ENCODE measurements around the gene PRKCZ. TPM values are rescaled to one million over a fixed set of nuclear protein-coding genes. Genes with fewer than 3 reads are reported as not detected.
A peak's percentile ranks its signal among the peaks of the same experiment; 100 is the strongest.

The PRKCZ gene
- total and polyA plus RNA-seq, 5 donors from 2014 or later: 11.0 to 42.7 (median 13.6) TPM

GRCh38 chr1:2173546-2174347, 123.5 kb downstream of the PRKCZ start:
- H3K27me3 Mint-ChIP-seq: no peaks in the 10 kb centered on the region
- ATAC-seq (ENCODE audit: low read depth in 2 of 2): no peak
- DNase-seq: no peak
- peaks cover 19% of the 10 kb centered on the region for H3K36me3 Mint-ChIP-seq
- no peaks in the 10 kb centered on the region for H3K9me3 Mint-ChIP-seq
- Histone ChIP-seq H3K27me3 (ENCODE audit: control insufficient read depth, insufficient read depth, low read length) (no peaks in the 10 kb centered on the region), H3K27ac (ENCODE audit: insufficient read depth, low read length, poor library complexity, severe bottlenecking) (no peak overlapping the region), H3K4me1 (ENCODE audit: control insufficient read depth, insufficient read depth, low read length, poor library complexity, severe bottlenecking) (no peaks in the 10 kb centered on the region), H3K36me3 (ENCODE audit: control insufficient read depth, insufficient read depth, low read length) (no peaks in the 10 kb centered on the region), H3K9me3 (ENCODE audit: control insufficient read depth in 2 of 2, low read length in 2 of 2) (no peaks in the 10 kb centered on the region), H3K4me3 (ENCODE audit: low read depth, low read length) (no peak overlapping the region)
- H3K27ac Mint-ChIP-seq: no peak overlapping the region
- H3K4me3 Mint-ChIP-seq: no peak overlapping the region
- H3K4me1 Mint-ChIP-seq: peaks cover 0 to 4% (median 1%) of the 10 kb centered on the region in 4 donors

GRCh38 chr1:2174348-2175054, 124.3 kb downstream of the PRKCZ start:
- Histone ChIP-seq H3K9me3 (ENCODE audit: control insufficient read depth in 2 of 2, low read length in 2 of 2) (no peaks in the 10 kb centered on the region), H3K4me3 (ENCODE audit: low read depth, low read length) (no peak overlapping the region), H3K4me1 (ENCODE audit: control insufficient read depth, insufficient read depth, low read length, poor library complexity, severe bottlenecking) (no peaks in the 10 kb centered on the region), H3K36me3 (ENCODE audit: control insufficient read depth, insufficient read depth, low read length) (no peaks in the 10 kb centered on the region), H3K27ac (ENCODE audit: insufficient read depth, low read length, poor library complexity, severe bottlenecking) (no peak overlapping the region), H3K27me3 (ENCODE audit: control insufficient read depth, insufficient read depth, low read length) (no peaks in the 10 kb centered on the region)
- H3K36me3 Mint-ChIP-seq: peaks cover 19% of the 10 kb centered on the region
- peak overlapping the region in 3 of 4 donors; percentile 67 to 71 (median 70) for H3K4me3 Mint-ChIP-seq
- H3K27ac Mint-ChIP-seq: peak overlapping the region in 1 of 3 donors; percentile 64
- ATAC-seq (ENCODE audit: low read depth in 2 of 2) (peak in 1 of 2 donors; percentile 42), DNase-seq (peak in 2 of 3 donors; percentile 34 to 45)
- H3K4me1 Mint-ChIP-seq: peaks cover 0 to 4% (median 1%) of the 10 kb centered on the region in 4 donors
- no peaks in the 10 kb centered on the region for H3K9me3 Mint-ChIP-seq
- H3K27me3 Mint-ChIP-seq: no peaks in the 10 kb centered on the region

DNA sequence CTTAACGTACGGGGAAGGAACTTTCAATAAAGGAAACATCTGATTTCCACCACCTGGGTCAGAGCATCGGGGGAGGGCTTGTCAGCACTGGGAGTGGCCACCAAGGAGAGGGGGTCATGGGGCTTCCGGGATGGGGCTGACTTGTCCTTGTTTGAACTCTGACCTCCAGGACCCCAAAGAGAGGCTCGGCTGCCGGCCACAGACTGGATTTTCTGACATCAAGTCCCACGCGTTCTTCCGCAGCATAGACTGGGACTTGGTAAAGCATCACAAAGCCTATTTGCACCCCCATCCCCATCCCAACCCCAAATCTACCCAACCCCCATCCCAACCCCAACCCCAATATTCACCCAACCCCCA, 124.8 kb downstream of the PRKCZ start:
- Mint-ChIP-seq H3K36me3 (peaks cover 19% of the 10 kb centered on the region), H3K9me3 (no peaks in the 10 kb centered on the region), H3K27me3 (no peaks in the 10 kb centered on the region), H3K27ac (peak overlapping the region in 1 of 3 donors; percentile 64), H3K4me1 (peaks cover 0 to 4% (median 1%) of the 10 kb centered on the region in 4 donors), H3K4me3 (peak overlapping the region in 3 of 4 donors; percentile 67 to 71 (median 70))
- Histone ChIP-seq H3K36me3 (ENCODE audit: control insufficient read depth, insufficient read depth, low read length) (no peaks in the 10 kb centered on the region), H3K27ac (ENCODE audit: insufficient read depth, low read length, poor library complexity, severe bottlenecking) (no peak overlapping the region), H3K4me1 (ENCODE audit: control insufficient read depth, insufficient read depth, low read length, poor library complexity, severe bottlenecking) (no peaks in the 10 kb centered on the region), H3K27me3 (ENCODE audit: control insufficient read depth, insufficient read depth, low read length) (no peaks in the 10 kb centered on the region), H3K4me3 (ENCODE audit: low read depth, low read length) (no peak overlapping the region), H3K9me3 (ENCODE audit: control insufficient read depth in 2 of 2, low read length in 2 of 2) (no peaks in the 10 kb centered on the region)
- ATAC-seq (ENCODE audit: low read depth in 2 of 2): no peak
- DNase-seq: no peak

DNA sequence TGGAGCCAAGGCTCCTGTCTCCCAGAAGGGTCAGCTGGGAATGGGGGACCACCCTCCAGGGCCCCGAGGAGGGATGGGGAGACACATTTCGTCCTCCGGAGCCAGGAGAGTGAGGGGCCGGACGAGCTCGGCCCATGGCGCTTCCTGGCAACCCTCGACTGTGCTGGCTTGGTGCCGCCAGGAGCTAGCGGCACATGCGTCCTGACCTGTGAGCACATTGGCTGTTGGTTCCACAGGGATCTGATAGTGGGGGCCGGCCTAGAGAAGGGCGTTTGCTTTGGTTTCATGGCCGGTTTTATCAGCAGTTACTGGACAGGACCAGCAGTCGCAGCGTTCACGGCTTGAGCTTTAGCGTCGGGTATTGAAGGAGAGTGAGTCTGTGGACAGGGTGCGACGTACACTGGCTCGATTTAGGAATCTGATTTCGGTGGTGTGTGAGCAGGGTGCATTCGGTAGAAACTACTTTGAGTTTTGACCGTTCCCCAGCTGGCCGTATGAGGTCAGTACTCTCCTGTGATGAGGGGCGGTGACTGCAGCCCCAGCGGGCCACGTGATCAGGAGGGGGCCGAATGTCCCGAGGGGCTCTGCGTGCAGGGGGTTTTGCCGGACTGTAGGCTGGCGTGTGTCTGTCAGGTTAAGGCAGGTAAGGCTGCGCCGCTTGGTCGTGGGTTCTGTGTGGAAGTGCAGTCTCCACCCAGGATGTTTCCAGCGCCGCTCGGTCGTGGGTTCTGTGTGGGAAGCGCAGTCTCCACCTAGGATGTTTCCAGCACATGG, 125.7 kb downstream of the PRKCZ start:
- Mint-ChIP-seq H3K9me3 (no peaks in the 10 kb centered on the region), H3K4me3 (peak overlapping the region in 1 of 4 donors; percentile 53), H3K36me3 (peaks cover 15% of the 10 kb centered on the region), H3K27me3 (no peaks in the 10 kb centered on the region), H3K27ac (peak overlapping the region in 1 of 3 donors; percentile 52), H3K4me1 (peaks cover 0 to 4% (median 1%) of the 10 kb centered on the region in 4 donors)
- Histone ChIP-seq H3K27me3 (ENCODE audit: control insufficient read depth, insufficient read depth, low read length) (no peaks in the 10 kb centered on the region), H3K36me3 (ENCODE audit: control insufficient read depth, insufficient read depth, low read length) (no peaks in the 10 kb centered on the region), H3K4me1 (ENCODE audit: control insufficient read depth, insufficient read depth, low read length, poor library complexity, severe bottlenecking) (no peaks in the 10 kb centered on the region), H3K9me3 (ENCODE audit: control insufficient read depth in 2 of 2, low read length in 2 of 2) (no peaks in the 10 kb centered on the region), H3K4me3 (ENCODE audit: low read depth, low read length) (no peak overlapping the region), H3K27ac (ENCODE audit: insufficient read depth, low read length, poor library complexity, severe bottlenecking) (no peak overlapping the region)
- no peak for ATAC-seq (ENCODE audit: low read depth in 2 of 2)
- DNase-seq: no peak

DNA sequence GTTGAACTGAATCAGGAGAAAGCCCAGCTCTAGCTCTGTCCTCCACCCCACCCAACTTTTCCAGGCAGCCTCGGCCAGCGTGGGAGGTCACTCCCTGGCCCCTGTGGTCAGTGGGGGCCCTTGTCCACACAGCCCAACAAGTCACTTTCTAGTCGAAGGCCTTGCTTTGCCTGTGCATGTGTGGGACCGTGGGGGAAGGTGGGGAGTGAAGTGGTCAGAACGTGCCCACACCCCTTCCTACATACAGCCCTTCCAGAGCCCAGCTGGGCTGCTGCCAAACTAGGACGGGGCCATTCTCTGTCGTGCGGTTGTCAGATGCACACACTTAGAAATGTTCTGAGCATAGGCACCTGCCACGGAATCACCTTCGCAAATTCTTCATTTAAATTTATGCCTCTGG, 126.4 kb downstream of the PRKCZ start:
- DNase-seq (no peak), ATAC-seq (ENCODE audit: low read depth in 2 of 2) (no peak)
- no peaks in the 10 kb centered on the region for H3K27me3 ChIP-seq (ENCODE audit: control insufficient read depth, insufficient read depth, low read length)
- H3K36me3 ChIP-seq (ENCODE audit: control insufficient read depth, insufficient read depth, low read length): no peaks in the 10 kb centered on the region
- Mint-ChIP-seq H3K4me3 (no peak overlapping the region), H3K9me3 (no peaks in the 10 kb centered on the region), H3K27me3 (no peaks in the 10 kb centered on the region), H3K36me3 (peaks cover 13% of the 10 kb centered on the region), H3K4me1 (peaks cover 0 to 4% (median 1%) of the 10 kb centered on the region in 4 donors), H3K27ac (no peak overlapping the region)
- no peaks in the 10 kb centered on the region for H3K4me1 ChIP-seq (ENCODE audit: control insufficient read depth, insufficient read depth, low read length, poor library complexity, severe bottlenecking)
- no peaks in the 10 kb centered on the region for H3K9me3 ChIP-seq (ENCODE audit: control insufficient read depth in 2 of 2, low read length in 2 of 2)
- H3K4me3 ChIP-seq (ENCODE audit: low read depth, low read length): no peak overlapping the region
- H3K27ac ChIP-seq (ENCODE audit: insufficient read depth, low read length, poor library complexity, severe bottlenecking): no peak overlapping the region

GRCh38 chr1:2177541-2177940, 127.3 kb downstream of the PRKCZ start:
- no peaks in the 10 kb centered on the region for H3K36me3 ChIP-seq (ENCODE audit: control insufficient read depth, insufficient read depth, low read length)
- no peak overlapping the region for H3K27ac ChIP-seq (ENCODE audit: insufficient read depth, low read length, poor library complexity, severe bottlenecking)
- Mint-ChIP-seq H3K27ac (no peak overlapping the region), H3K27me3 (no peaks in the 10 kb centered on the region), H3K9me3 (no peaks in the 10 kb centered on the region), H3K4me3 (no peak overlapping the region), H3K36me3 (peaks cover 10% of the 10 kb centered on the region), H3K4me1 (peaks cover 0 to 4% (median 1%) of the 10 kb centered on the region in 4 donors)
- no peaks in the 10 kb centered on the region for H3K27me3 ChIP-seq (ENCODE audit: control insufficient read depth, insufficient read depth, low read length)
- no peak for DNase-seq
- no peak for ATAC-seq (ENCODE audit: low read depth in 2 of 2)
- no peaks in the 10 kb centered on the region for H3K9me3 ChIP-seq (ENCODE audit: control insufficient read depth in 2 of 2, low read length in 2 of 2)
- no peaks in the 10 kb centered on the region for H3K4me1 ChIP-seq (ENCODE audit: control insufficient read depth, insufficient read depth, low read length, poor library complexity, severe bottlenecking)
- H3K4me3 ChIP-seq (ENCODE audit: low read depth, low read length): no peak overlapping the region

DNA sequence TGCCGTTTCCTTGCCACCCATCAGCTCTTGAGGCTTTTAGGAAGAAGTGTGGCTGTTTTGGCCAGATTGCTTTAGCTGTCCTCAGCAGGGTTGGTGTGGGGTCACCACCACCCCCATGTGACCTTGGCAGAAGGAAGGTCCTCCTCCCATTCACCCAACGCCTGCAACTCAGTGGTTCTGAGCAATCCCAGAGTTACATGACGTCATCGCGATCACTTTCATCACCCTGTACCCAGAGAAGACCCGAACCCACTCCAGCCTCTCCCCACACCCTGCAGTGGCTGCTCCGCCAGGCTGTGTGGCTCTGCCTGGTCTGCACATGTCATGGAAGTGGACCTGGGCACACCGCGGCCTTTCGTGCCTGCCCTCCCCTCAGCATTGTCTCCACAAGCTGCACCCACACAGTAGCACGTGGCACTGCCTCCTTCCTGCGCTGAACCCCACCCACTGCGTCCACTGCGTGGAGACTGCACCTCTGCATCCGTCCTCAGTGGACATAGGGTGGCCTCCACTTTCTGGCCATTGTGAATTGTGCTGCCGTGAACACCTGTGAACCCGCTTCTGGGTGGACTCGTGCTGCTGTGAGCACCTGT, 127.8 kb downstream of the PRKCZ start:
- Mint-ChIP-seq H3K4me3 (no peak overlapping the region), H3K36me3 (peaks cover 10% of the 10 kb centered on the region), H3K4me1 (peaks cover 0 to 4% (median under 1%) of the 10 kb centered on the region in 4 donors), H3K27me3 (no peaks in the 10 kb centered on the region), H3K27ac (no peak overlapping the region), H3K9me3 (no peaks in the 10 kb centered on the region)
- no peak overlapping the region for H3K4me3 ChIP-seq (ENCODE audit: low read depth, low read length)
- H3K9me3 ChIP-seq (ENCODE audit: control insufficient read depth in 2 of 2, low read length in 2 of 2): no peaks in the 10 kb centered on the region
- no peak for DNase-seq
- ATAC-seq (ENCODE audit: low read depth in 2 of 2): no peak
- H3K36me3 ChIP-seq (ENCODE audit: control insufficient read depth, insufficient read depth, low read length): no peaks in the 10 kb centered on the region
- H3K4me1 ChIP-seq (ENCODE audit: control insufficient read depth, insufficient read depth, low read length, poor library complexity, severe bottlenecking): no peaks in the 10 kb centered on the region
- H3K27ac ChIP-seq (ENCODE audit: insufficient read depth, low read length, poor library complexity, severe bottlenecking): no peak overlapping the region
- no peaks in the 10 kb centered on the region for H3K27me3 ChIP-seq (ENCODE audit: control insufficient read depth, insufficient read depth, low read length)

Data from CD4-positive, CD25-positive, alpha-beta regulatory T cell (primary cell).